A172 (cell line): ENCODE results near the gene HLF. TPM values are rescaled to one million over a fixed set of nuclear protein-coding genes. Genes with fewer than 3 reads are reported as not detected.
A peak's percentile ranks its signal among the peaks of the same experiment; 100 is the strongest.

Source experiments
- DNase-seq: peaks from one replicate; pipeline ENCODE4 v3.0.0-alpha.2; 2015; ENCODE audit warnings: low spot score
- total RNA-seq: library from RNA; depleted of rRNA; stranded (reverse); fragments of >200 nt; shearing (Covaris generic); gene quantifications from 2 replicates; pipeline ENCODE4 v1.2.3, GENCODE V29; 2014; rRNA removed

Gene HLF
- total RNA-seq, 1 experiment from 2014 or later, result not detected

- DNase-seq, result no peak
Measured at GRCh38 chr17:55354010-55354409, 89.2 kb downstream of the HLF start.

DNA sequence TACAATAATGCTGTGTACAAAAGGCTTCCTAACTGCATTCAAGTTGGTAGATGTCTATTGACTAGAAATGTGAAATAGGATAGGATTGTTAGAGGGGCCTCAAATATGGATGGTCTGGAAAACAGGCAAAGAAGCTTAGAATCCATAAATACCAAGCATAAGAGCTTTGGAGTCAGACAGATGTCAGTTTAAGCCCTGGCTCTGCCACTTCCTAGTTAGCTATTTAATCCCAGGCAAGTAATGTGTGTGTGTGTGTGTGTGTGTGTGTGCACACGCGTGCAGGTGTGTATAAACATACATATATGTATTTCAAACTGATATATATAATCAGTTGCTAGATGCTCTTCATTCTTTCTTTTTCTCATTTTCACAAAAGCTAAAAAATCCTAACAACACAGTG is 90.2 kb downstream of the HLF start:
- DNase-seq, result no peak

- DNase-seq, result peak; percentile 60
Measured at GRCh38 chr17:55356434-55357328, 91.9 kb downstream of the HLF start.

- no peak for DNase-seq
Measured at GRCh38 chr17:55360971-55361370, 96.2 kb downstream of the HLF start.

DNA sequence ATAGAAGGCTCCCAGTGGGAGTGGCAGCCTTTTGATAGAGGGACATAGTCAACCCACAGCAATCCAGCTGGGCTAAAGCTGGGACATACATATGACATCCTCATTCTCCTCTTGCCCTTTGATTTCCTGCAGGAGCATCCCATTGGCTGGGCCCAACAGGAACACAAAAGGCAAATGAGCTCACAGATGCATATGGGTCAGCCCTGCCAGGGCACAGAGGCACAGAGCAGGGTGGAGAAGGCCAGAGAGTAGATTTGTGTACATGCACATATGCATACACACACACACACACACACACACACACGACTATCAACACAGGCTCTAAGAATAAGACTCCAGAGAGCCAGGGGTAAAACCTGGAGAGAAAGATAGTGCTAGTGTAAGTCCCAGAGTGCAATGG is 98.3 kb downstream of the HLF start:
- no peak for DNase-seq

DNA sequence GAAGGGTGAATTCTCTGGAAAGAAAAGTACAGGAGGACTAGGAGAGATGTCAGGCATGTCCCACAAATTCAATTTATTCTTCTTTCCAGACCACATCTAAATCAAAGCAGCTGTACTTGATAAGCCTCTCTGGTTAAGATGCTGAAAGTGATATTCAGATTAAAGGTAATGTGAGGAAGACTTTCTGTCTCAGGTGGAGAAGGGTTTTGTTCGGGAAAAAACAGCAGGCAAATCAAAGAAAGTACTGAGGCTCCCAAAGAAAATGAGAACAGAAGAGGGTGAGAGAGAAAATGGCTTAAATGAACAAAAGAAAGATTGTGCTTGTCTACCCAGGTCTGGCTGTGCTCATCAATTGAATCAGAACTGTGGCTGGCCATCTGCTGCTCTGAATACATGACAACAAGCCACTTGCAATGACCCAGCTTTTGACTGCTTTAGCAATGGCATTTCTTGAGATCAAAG is 101.3 kb downstream of the HLF start:
- DNase-seq, result no peak

DNA sequence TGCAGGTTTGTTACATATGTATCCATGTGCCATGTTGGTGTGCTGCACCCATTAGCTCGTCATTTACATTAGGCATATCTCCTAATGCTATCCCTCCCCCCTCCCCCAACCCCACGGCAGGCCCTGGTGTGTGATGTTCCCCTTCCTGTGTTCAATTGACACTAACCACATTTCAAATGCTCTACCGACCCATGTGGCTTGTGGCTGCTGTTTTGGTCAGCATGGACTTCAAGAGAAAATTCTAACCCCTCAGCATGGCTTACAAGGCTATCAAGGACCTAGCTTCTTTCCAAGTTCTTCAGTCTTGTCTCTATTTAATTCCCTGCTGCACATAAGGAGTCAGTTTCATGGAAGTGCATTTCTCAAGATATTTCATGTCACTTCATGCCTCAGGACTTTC is 103.9 kb downstream of the HLF start:
- DNase-seq, result no peak

Other genes starting within 250 kb of the HLF start
- 7.6 and 14.0 TPM in 2 replicates for gene MMD, start 156.9 kb downstream of the HLF start, total RNA-seq
- gene SMIM36, start 246.5 kb downstream of the HLF start, total RNA-seq, result not detected in 2 replicates